GM19395 (cell line): ENCODE measurements around the gene C2orf76.
"Not testable (repeated sequence)": the region's sequence is repeated elsewhere in the genome, so short reads cannot be mapped to it uniquely, and the experiment has no call there.

Source experiments
- ATAC-seq: cut with Tn5 transposase; IDR thresholded peaks from one replicate; pipeline ENCODE4 v1.9.1; 2021; ENCODE audit warnings: mild to moderate bottlenecking, moderate library complexity; ENCODE audit not compliant: unreplicated experiment

Gene C2orf76

GRCh38 chr2:119301413-119301812, 65.2 kb downstream of the C2orf76 start:
- ATAC-seq, result no peak

- ATAC-seq, result no peak
These were observed 70.8 kb downstream of the C2orf76 start for GRCh38 chr2:119295688-119296375.

- ATAC-seq, result no peak
These were observed 72.0 kb downstream of the C2orf76 start for GRCh38 chr2:119294671-119295070.

- ATAC-seq, result no peak
These were observed 72.7 kb downstream of the C2orf76 start for GRCh38 chr2:119293900-119294299.

- ATAC-seq, result no peak
These were observed 73.4 kb downstream of the C2orf76 start for GRCh38 chr2:119293254-119293653.

- ATAC-seq, result no peak
These were observed 74.4 kb downstream of the C2orf76 start for GRCh38 chr2:119292226-119292625.

- no peak for ATAC-seq
These were observed 75.0 kb downstream of the C2orf76 start for GRCh38 chr2:119291588-119292167.

GRCh38 chr2:119290859-119291587, 75.6 kb downstream of the C2orf76 start:
- peak; percentile 91 for ATAC-seq

GRCh38 chr2:119289642-119290041, 77.0 kb downstream of the C2orf76 start:
- no peak for ATAC-seq

GRCh38 chr2:119289093-119289492, 77.5 kb downstream of the C2orf76 start:
- no peak for ATAC-seq

GRCh38 chr2:119288576-119288975, 78.1 kb downstream of the C2orf76 start:
- no peak for ATAC-seq

GRCh38 chr2:119286661-119287060, 80.0 kb downstream of the C2orf76 start:
- ATAC-seq, result no peak

- ATAC-seq, result no peak
These were observed 82.7 kb downstream of the C2orf76 start for GRCh38 chr2:119283873-119284331.

- ATAC-seq, result no peak
These were observed 83.6 kb downstream of the C2orf76 start for GRCh38 chr2:119282996-119283511.

- no peak for ATAC-seq
These were observed 84.3 kb downstream of the C2orf76 start for GRCh38 chr2:119282146-119282995.

- no peak for ATAC-seq
These were observed 86.0 kb downstream of the C2orf76 start for GRCh38 chr2:119280680-119281079.

GRCh38 chr2:119279666-119280065, 87.0 kb downstream of the C2orf76 start:
- ATAC-seq, result no peak

- no peak for ATAC-seq
These were observed 87.7 kb downstream of the C2orf76 start for GRCh38 chr2:119278946-119279345.

GRCh38 chr2:119278385-119278784, 88.2 kb downstream of the C2orf76 start:
- ATAC-seq, result not testable (repeated sequence)

- ATAC-seq, result no peak
These were observed 89.8 kb downstream of the C2orf76 start for GRCh38 chr2:119276864-119277263.

- no peak for ATAC-seq
These were observed 99.0 kb downstream of the C2orf76 start for GRCh38 chr2:119267604-119268003.
